Measurements from ENCODE around the gene CCDC121. TPM values are rescaled to one million over a fixed set of nuclear protein-coding genes. Genes with fewer than 3 reads are reported as not detected.

The CCDC121 gene
- total RNA-seq, 5 donors from 2014 or later (not counting 1 experiment from before 2014, with no cell fraction given) = 0.49 to 1.4 (median 1.2) TPM

DNA sequence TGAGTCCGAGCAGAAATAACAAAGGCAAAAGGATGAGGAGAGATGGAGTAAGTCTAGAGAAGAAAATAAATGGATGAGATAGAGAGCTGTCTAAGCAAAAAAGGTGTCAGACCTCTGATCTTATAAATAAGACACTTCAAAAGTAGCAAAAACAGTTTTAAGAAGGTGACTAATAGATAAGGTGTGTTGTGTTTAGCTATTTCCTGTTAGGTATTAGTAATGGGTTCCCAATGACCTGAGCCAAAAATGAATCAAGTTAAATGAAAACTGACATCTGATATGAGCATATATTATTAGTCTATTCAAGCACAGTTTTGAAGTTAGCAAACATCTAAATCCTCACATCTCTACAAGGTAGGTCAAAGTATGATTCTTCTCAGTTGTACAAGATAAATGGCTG, 24.0 kb upstream of the CCDC121 start:
- Mint-ChIP-seq H3K27ac (peak overlapping the region in 1 of 2 donors; percentile 51), H3K9me3 (no peaks in the 10 kb centered on the region), H3K4me3 (no peak overlapping the region), H3K36me3 (peaks cover 60% of the 10 kb centered on the region), H3K27me3 (no peaks in the 10 kb centered on the region), H3K4me1 (peaks cover 5 to 16% (median 16%) of the 10 kb centered on the region in 3 donors)
- Histone ChIP-seq H3K36me3 (ENCODE audit: control insufficient read depth in 2 of 2, extremely low read depth in 1 of 2, insufficient read depth in 1 of 2, low read length in 1 of 2) (peaks cover 20 to 95% of the 10 kb centered on the region in 2 donors), H3K27ac (ENCODE audit: low read length) (no peak overlapping the region), H3K4me3 (ENCODE audit: control insufficient read depth in 1 of 2, extremely low read depth in 1 of 2, low read length in 1 of 2) (no peak overlapping the region), H3K27me3 (replicated peaks in 1 of 2; ENCODE audit: control insufficient read depth in 2 of 2, extremely low read depth in 1 of 2, insufficient read depth in 2 of 2, low read length in 1 of 2) (no peaks in the 10 kb centered on the region), H3K9me3 (no peaks in the 10 kb centered on the region), H3K4me1 (ENCODE audit: control insufficient read depth in 1 of 2, extremely low read depth in 1 of 2, insufficient read depth in 2 of 2, low read length in 2 of 2) (no peaks in the 10 kb centered on the region)
- ChIA-PET CTCF (no interaction called here), POLR2A (interaction anchor here in 1 of 2 donors (0.6 kb wide), 1 partner anchor 20 kb away, joined by 6 read pairs; no protein-coding TSS in a partner anchor)
- 88% methylated on average over 1 of the region's 1 CpG for WGBS (ENCODE audit: insufficient coverage)
- DNase-seq = no peak
- ATAC-seq (replicated peaks in 1 of 4) = no peak

GRCh38 chr2:27652341-27652740, 23.5 kb upstream of the CCDC121 start:
- ChIA-PET POLR2A (interaction anchor here in 1 of 2 donors (0.6 kb wide), 1 partner anchor 21 kb away, joined by 6 read pairs; no protein-coding TSS in a partner anchor), CTCF (no interaction called here)
- DNase-seq (no peak), ATAC-seq (replicated peaks in 1 of 4) (no peak)
- no peaks in the 10 kb centered on the region for H3K9me3 Mint-ChIP-seq
- Histone ChIP-seq H3K27me3 (replicated peaks in 1 of 2; ENCODE audit: control insufficient read depth in 2 of 2, extremely low read depth in 1 of 2, insufficient read depth in 2 of 2, low read length in 1 of 2) (no peaks in the 10 kb centered on the region), H3K4me3 (ENCODE audit: control insufficient read depth in 1 of 2, extremely low read depth in 1 of 2, low read length in 1 of 2) (no peak overlapping the region), H3K9me3 (no peaks in the 10 kb centered on the region), H3K36me3 (ENCODE audit: control insufficient read depth in 2 of 2, extremely low read depth in 1 of 2, insufficient read depth in 1 of 2, low read length in 1 of 2) (peaks cover 19 to 95% of the 10 kb centered on the region in 2 donors), H3K27ac (ENCODE audit: low read length) (no peak overlapping the region), H3K4me1 (ENCODE audit: control insufficient read depth in 1 of 2, extremely low read depth in 1 of 2, insufficient read depth in 2 of 2, low read length in 2 of 2) (no peaks in the 10 kb centered on the region)
- H3K27ac Mint-ChIP-seq = peak overlapping the region in 1 of 2 donors; percentile 51
- H3K4me1 Mint-ChIP-seq = peaks cover 5 to 16% (median 16%) of the 10 kb centered on the region in 3 donors
- no peaks in the 10 kb centered on the region for H3K27me3 Mint-ChIP-seq
- no peak overlapping the region for H3K4me3 Mint-ChIP-seq
- H3K36me3 Mint-ChIP-seq = peaks cover 65% of the 10 kb centered on the region

- no peaks in the 10 kb centered on the region for H3K9me3 Mint-ChIP-seq
- no peak for ATAC-seq (replicated peaks in 1 of 4)
- CTCF ChIA-PET = no interaction called here
Observed at GRCh38 chr2:27651056-27651455, 22.2 kb upstream of the CCDC121 start.

DNA sequence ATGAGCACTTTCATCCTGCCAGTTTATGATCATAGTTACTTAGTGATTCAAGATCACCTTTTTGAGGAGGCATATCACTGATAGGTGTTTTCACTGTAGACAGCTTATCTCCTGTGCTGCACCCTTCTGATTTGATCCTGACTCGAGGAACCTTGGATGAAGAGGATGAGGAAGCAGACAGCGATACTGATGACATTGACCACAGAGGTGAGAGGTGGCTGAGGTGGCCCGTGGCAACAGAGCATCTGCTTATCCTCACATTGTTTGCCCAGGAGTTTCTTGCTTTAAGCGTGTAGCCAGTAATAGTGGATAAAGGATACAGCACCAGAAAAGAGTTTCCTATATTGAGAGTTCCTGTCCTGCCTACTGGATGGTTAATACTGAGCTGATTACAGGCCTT, 18.9 kb upstream of the CCDC121 start:
- H3K27me3 Mint-ChIP-seq = no peaks in the 10 kb centered on the region
- no peak overlapping the region for H3K4me3 ChIP-seq (ENCODE audit: control insufficient read depth in 1 of 2, extremely low read depth in 1 of 2, low read length in 1 of 2)
- H3K27ac ChIP-seq (ENCODE audit: low read length) = no peak overlapping the region
- CTCF ChIA-PET = interaction anchor here in 1 of 2 donors (2.3 kb wide), 1 partner anchor 36 kb away, joined by 8 read pairs; no protein-coding TSS in a partner anchor
- no peaks in the 10 kb centered on the region for H3K9me3 ChIP-seq
- H3K27me3 ChIP-seq (replicated peaks in 1 of 2; ENCODE audit: control insufficient read depth in 2 of 2, extremely low read depth in 1 of 2, insufficient read depth in 2 of 2, low read length in 1 of 2) = no peaks in the 10 kb centered on the region
- peaks cover 4 to 5% (median 5%) of the 10 kb centered on the region in 3 donors for H3K4me1 Mint-ChIP-seq
- H3K9me3 Mint-ChIP-seq = no peaks in the 10 kb centered on the region
- WGBS (ENCODE audit: insufficient coverage) = 100% methylated on average over 4 of the region's 4 CpGs
- no peak overlapping the region for H3K27ac Mint-ChIP-seq
- peaks cover 16 to 74% of the 10 kb centered on the region in 2 donors for H3K36me3 ChIP-seq (ENCODE audit: control insufficient read depth in 2 of 2, extremely low read depth in 1 of 2, insufficient read depth in 1 of 2, low read length in 1 of 2)
- no peak overlapping the region for H3K4me3 Mint-ChIP-seq
- ATAC-seq (replicated peaks in 1 of 4) (no peak), DNase-seq (no peak)
- H3K4me1 ChIP-seq (ENCODE audit: control insufficient read depth in 1 of 2, extremely low read depth in 1 of 2, insufficient read depth in 2 of 2, low read length in 2 of 2) = no peaks in the 10 kb centered on the region
- POLR2A ChIA-PET = no interaction called here
- H3K36me3 Mint-ChIP-seq = peaks cover 45% of the 10 kb centered on the region

More at GRCh38 chr2:27651056-27651455, 22.2 kb upstream of the CCDC121 start:
- Mint-ChIP-seq H3K4me1 (peaks cover 5 to 16% (median 16%) of the 10 kb centered on the region in 3 donors), H3K27ac (no peak overlapping the region), H3K4me3 (no peak overlapping the region), H3K36me3 (peaks cover 65% of the 10 kb centered on the region), H3K27me3 (no peaks in the 10 kb centered on the region)
- DNase-seq = no peak
- peaks cover 18 to 92% of the 10 kb centered on the region in 2 donors for H3K36me3 ChIP-seq (ENCODE audit: control insufficient read depth in 2 of 2, extremely low read depth in 1 of 2, insufficient read depth in 1 of 2, low read length in 1 of 2)
- H3K27me3 ChIP-seq (replicated peaks in 1 of 2; ENCODE audit: control insufficient read depth in 2 of 2, extremely low read depth in 1 of 2, insufficient read depth in 2 of 2, low read length in 1 of 2) = no peaks in the 10 kb centered on the region
- no peaks in the 10 kb centered on the region for H3K9me3 ChIP-seq
- POLR2A ChIA-PET = interaction anchor here in 1 of 2 donors (1.0 kb wide), 1 partner anchor 10 kb away, joined by 3 read pairs; no protein-coding TSS in a partner anchor
- whole genome bisulfite sequencing (ENCODE audit: insufficient coverage) = 87% methylated on average over 3 of the region's 4 CpGs
- H3K4me3 ChIP-seq (ENCODE audit: control insufficient read depth in 1 of 2, extremely low read depth in 1 of 2, low read length in 1 of 2) = no peak overlapping the region
- H3K4me1 ChIP-seq (ENCODE audit: control insufficient read depth in 1 of 2, extremely low read depth in 1 of 2, insufficient read depth in 2 of 2, low read length in 2 of 2) = no peaks in the 10 kb centered on the region
- H3K27ac ChIP-seq (ENCODE audit: low read length) = no peak overlapping the region

DNA sequence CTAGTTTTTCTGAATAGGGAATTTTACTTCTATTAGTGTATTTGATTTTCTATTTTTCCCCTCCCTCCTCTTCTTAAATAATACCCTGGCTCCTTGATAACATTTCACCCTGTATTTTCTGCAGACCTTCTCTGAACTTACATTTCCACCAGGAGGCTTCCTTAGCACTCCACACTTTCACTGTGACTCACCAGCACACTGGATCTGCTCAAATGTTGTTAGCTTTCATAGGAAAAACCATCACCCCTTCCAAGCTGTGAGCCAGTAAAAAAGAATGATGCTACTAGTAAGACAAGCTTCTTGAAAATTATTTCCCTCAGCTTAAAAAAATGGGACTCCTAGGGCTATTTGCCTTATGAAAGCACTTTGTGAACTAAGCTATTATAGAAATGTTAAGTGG, 18.5 kb upstream of the CCDC121 start:
- H3K27me3 Mint-ChIP-seq = no peaks in the 10 kb centered on the region

GRCh38 chr2:27645197-27645596, 16.4 kb upstream of the CCDC121 start:
- ChIA-PET CTCF (no interaction called here), POLR2A (interaction anchor here in 1 of 2 donors (0.7 kb wide), 1 partner anchor 110 kb away, joined by 5 read pairs; no protein-coding TSS in a partner anchor)
- Mint-ChIP-seq H3K9me3 (no peaks in the 10 kb centered on the region), H3K27ac (no peak overlapping the region), H3K4me1 (peaks cover 0 to 5% (median 0%) of the 10 kb centered on the region in 3 donors), H3K4me3 (no peak overlapping the region), H3K27me3 (no peaks in the 10 kb centered on the region), H3K36me3 (peaks cover 46% of the 10 kb centered on the region)
- Histone ChIP-seq H3K4me1 (ENCODE audit: control insufficient read depth in 1 of 2, extremely low read depth in 1 of 2, insufficient read depth in 2 of 2, low read length in 2 of 2) (no peaks in the 10 kb centered on the region), H3K27me3 (replicated peaks in 1 of 2; ENCODE audit: control insufficient read depth in 2 of 2, extremely low read depth in 1 of 2, insufficient read depth in 2 of 2, low read length in 1 of 2) (no peaks in the 10 kb centered on the region), H3K9me3 (no peaks in the 10 kb centered on the region), H3K27ac (ENCODE audit: low read length) (no peak overlapping the region), H3K36me3 (ENCODE audit: control insufficient read depth in 2 of 2, extremely low read depth in 1 of 2, insufficient read depth in 1 of 2, low read length in 1 of 2) (peaks cover 26 to 75% of the 10 kb centered on the region in 2 donors), H3K4me3 (ENCODE audit: control insufficient read depth in 1 of 2, extremely low read depth in 1 of 2, low read length in 1 of 2) (no peak overlapping the region)
- DNase-seq (no peak), ATAC-seq (replicated peaks in 1 of 4) (no peak)

More for the DNA sequence above, 18.5 kb upstream of the CCDC121 start:
- POLR2A ChIA-PET = no interaction called here
- Mint-ChIP-seq H3K27ac (no peak overlapping the region), H3K4me3 (no peak overlapping the region), H3K36me3 (peaks cover 41% of the 10 kb centered on the region), H3K4me1 (peaks cover 0 to 5% (median under 1%) of the 10 kb centered on the region in 3 donors), H3K9me3 (no peaks in the 10 kb centered on the region)
- Histone ChIP-seq H3K27me3 (replicated peaks in 1 of 2; ENCODE audit: control insufficient read depth in 2 of 2, extremely low read depth in 1 of 2, insufficient read depth in 2 of 2, low read length in 1 of 2) (no peaks in the 10 kb centered on the region), H3K36me3 (ENCODE audit: control insufficient read depth in 2 of 2, extremely low read depth in 1 of 2, insufficient read depth in 1 of 2, low read length in 1 of 2) (peaks cover 16 to 73% of the 10 kb centered on the region in 2 donors), H3K9me3 (no peaks in the 10 kb centered on the region), H3K4me1 (ENCODE audit: control insufficient read depth in 1 of 2, extremely low read depth in 1 of 2, insufficient read depth in 2 of 2, low read length in 2 of 2) (no peaks in the 10 kb centered on the region), H3K4me3 (ENCODE audit: control insufficient read depth in 1 of 2, extremely low read depth in 1 of 2, low read length in 1 of 2) (no peak overlapping the region), H3K27ac (ENCODE audit: low read length) (no peak overlapping the region)
- CTCF ChIA-PET = interaction anchor here in 1 of 2 donors (2.3 kb wide), 1 partner anchor 36 kb away, joined by 8 read pairs; no protein-coding TSS in a partner anchor
- no peak for DNase-seq
- no peak for ATAC-seq (replicated peaks in 1 of 4)

Measured in T-cell (primary cell).